ENCODE results near the gene UCN2.

The UCN2 gene

GRCh38 chr3:48595075-48595525, 31.5 kb upstream of the UCN2 start, which contains the start of gene COL7A1:
TSS of gene COL7A1 (minus strand) at chr3:48595329. CDS start at chr3:48595159, 170 bp downstream.
- Mint-ChIP-seq H3K27me3 (peaks cover 62% of the 10 kb centered on the region), H3K4me3 (peak within 1 kb of the TSS; percentile 41 to 62), H3K4me1 (peaks cover 17% of the 10 kb centered on the region), H3K9me3 (no peaks in the 10 kb centered on the region), H3K27ac (peak within 1 kb of the TSS in 1 of 2 donors; percentile 21)
- ATAC-seq, result peak; percentile 4
- no peak for DNase-seq

- no peak overlapping the region for H3K27ac Mint-ChIP-seq
- no peak for DNase-seq
- no peak for ATAC-seq
Observed at GRCh38 chr3:48594417-48595049, 31.0 kb upstream of the UCN2 start.

GRCh38 chr3:48593337-48593736, 29.8 kb upstream of the UCN2 start:
- DNase-seq, result no peak
- Mint-ChIP-seq H3K4me1 (peaks cover 17% of the 10 kb centered on the region), H3K9me3 (no peaks in the 10 kb centered on the region), H3K27ac (no peak overlapping the region), H3K4me3 (no peak overlapping the region), H3K27me3 (peaks cover 80% of the 10 kb centered on the region)
- ATAC-seq, result no peak

More at GRCh38 chr3:48594417-48595049, 31.0 kb upstream of the UCN2 start:
- H3K27me3 Mint-ChIP-seq, result peaks cover 68% of the 10 kb centered on the region
- peak overlapping the region; percentile 41 to 62 for H3K4me3 Mint-ChIP-seq
- H3K4me1 Mint-ChIP-seq, result peaks cover 17% of the 10 kb centered on the region
- H3K9me3 Mint-ChIP-seq, result no peaks in the 10 kb centered on the region

- Mint-ChIP-seq H3K4me1 (peaks cover 17% of the 10 kb centered on the region), H3K27ac (no peak overlapping the region), H3K27me3 (peaks cover 87% of the 10 kb centered on the region), H3K4me3 (no peak overlapping the region), H3K9me3 (no peaks in the 10 kb centered on the region)
- DNase-seq, result no peak
- no peak for ATAC-seq
Observed at GRCh38 chr3:48592519-48593087, 29.0 kb upstream of the UCN2 start.

GRCh38 chr3:48591886-48592518, 28.4 kb upstream of the UCN2 start:
- peaks cover 92% of the 10 kb centered on the region for H3K27me3 Mint-ChIP-seq
- peaks cover 17% of the 10 kb centered on the region for H3K4me1 Mint-ChIP-seq
- no peak for ATAC-seq
- DNase-seq, result no peak
- no peaks in the 10 kb centered on the region for H3K9me3 Mint-ChIP-seq
- no peak overlapping the region for H3K27ac Mint-ChIP-seq
- no peak overlapping the region for H3K4me3 Mint-ChIP-seq

GRCh38 chr3:48591436-48591835, 27.9 kb upstream of the UCN2 start:
- no peak overlapping the region for H3K4me3 Mint-ChIP-seq
- no peak for ATAC-seq
- no peak for DNase-seq
- peaks cover 17% of the 10 kb centered on the region for H3K4me1 Mint-ChIP-seq
- no peak overlapping the region for H3K27ac Mint-ChIP-seq
- H3K9me3 Mint-ChIP-seq, result no peaks in the 10 kb centered on the region
- H3K27me3 Mint-ChIP-seq, result peaks cover 92% of the 10 kb centered on the region

GRCh38 chr3:48588230-48588629, 24.6 kb upstream of the UCN2 start:
- Mint-ChIP-seq H3K4me1 (no peaks in the 10 kb centered on the region), H3K27me3 (peaks cover 60% of the 10 kb centered on the region), H3K9me3 (no peaks in the 10 kb centered on the region), H3K27ac (peak overlapping the region in 1 of 2 donors; percentile 19), H3K4me3 (no peak overlapping the region)
- DNase-seq (no peak), ATAC-seq (no peak)

GRCh38 chr3:48587686-48588085, 24.1 kb upstream of the UCN2 start:
- ATAC-seq, result no peak
- H3K27me3 Mint-ChIP-seq, result peaks cover 54% of the 10 kb centered on the region
- H3K4me3 Mint-ChIP-seq, result no peak overlapping the region
- no peaks in the 10 kb centered on the region for H3K4me1 Mint-ChIP-seq
- H3K9me3 Mint-ChIP-seq, result no peaks in the 10 kb centered on the region
- DNase-seq, result no peak
- no peak overlapping the region for H3K27ac Mint-ChIP-seq

GRCh38 chr3:48585411-48585810, 21.8 kb upstream of the UCN2 start:
- Mint-ChIP-seq H3K27ac (no peak overlapping the region), H3K4me1 (no peaks in the 10 kb centered on the region), H3K4me3 (no peak overlapping the region), H3K9me3 (no peaks in the 10 kb centered on the region), H3K27me3 (peaks cover 33% of the 10 kb centered on the region)
- no peak for ATAC-seq
- DNase-seq, result no peak

GRCh38 chr3:48584836-48585235, 21.3 kb upstream of the UCN2 start:
- no peaks in the 10 kb centered on the region for H3K4me1 Mint-ChIP-seq

GRCh38 chr3:48581621-48582481, 18.3 kb upstream of the UCN2 start:
- peak overlapping the region; percentile 24 to 69 for H3K27ac Mint-ChIP-seq
- no peaks in the 10 kb centered on the region for H3K27me3 Mint-ChIP-seq
- H3K4me1 Mint-ChIP-seq, result no peaks in the 10 kb centered on the region
- DNase-seq (no peak), ATAC-seq (no peak)
- H3K9me3 Mint-ChIP-seq, result no peaks in the 10 kb centered on the region
- H3K4me3 Mint-ChIP-seq, result no peak overlapping the region

More at GRCh38 chr3:48584836-48585235, 21.3 kb upstream of the UCN2 start:
- ATAC-seq (no peak), DNase-seq (no peak)
- no peak overlapping the region for H3K4me3 Mint-ChIP-seq
- peak overlapping the region in 1 of 2 donors; percentile 55 for H3K27ac Mint-ChIP-seq
- H3K9me3 Mint-ChIP-seq, result no peaks in the 10 kb centered on the region
- H3K27me3 Mint-ChIP-seq, result peaks cover 28% of the 10 kb centered on the region

- no peaks in the 10 kb centered on the region for H3K4me1 Mint-ChIP-seq
- no peak overlapping the region for H3K4me3 Mint-ChIP-seq
- no peak for ATAC-seq
Observed at GRCh38 chr3:48576647-48577046, 13.1 kb upstream of the UCN2 start.

GRCh38 chr3:48575366-48575765, 11.8 kb upstream of the UCN2 start:
- Mint-ChIP-seq H3K9me3 (no peaks in the 10 kb centered on the region), H3K4me3 (no peak overlapping the region), H3K27ac (no peak overlapping the region), H3K4me1 (no peaks in the 10 kb centered on the region), H3K27me3 (no peaks in the 10 kb centered on the region)
- DNase-seq (no peak), ATAC-seq (no peak)

More at GRCh38 chr3:48576647-48577046, 13.1 kb upstream of the UCN2 start:
- DNase-seq, result no peak
- no peaks in the 10 kb centered on the region for H3K9me3 Mint-ChIP-seq
- H3K27me3 Mint-ChIP-seq, result no peaks in the 10 kb centered on the region
- peak overlapping the region in 1 of 2 donors; percentile 34 for H3K27ac Mint-ChIP-seq

GRCh38 chr3:48573973-48574585, 10.5 kb upstream of the UCN2 start:
- Mint-ChIP-seq H3K27me3 (no peaks in the 10 kb centered on the region), H3K4me1 (no peaks in the 10 kb centered on the region), H3K9me3 (no peaks in the 10 kb centered on the region), H3K4me3 (no peak overlapping the region), H3K27ac (peak overlapping the region in 1 of 2 donors; percentile 59)
- DNase-seq, result no peak
- ATAC-seq, result no peak

- Mint-ChIP-seq H3K27me3 (no peaks in the 10 kb centered on the region), H3K27ac (no peak overlapping the region), H3K4me3 (no peak overlapping the region), H3K4me1 (no peaks in the 10 kb centered on the region), H3K9me3 (no peaks in the 10 kb centered on the region)
- ATAC-seq (no peak), DNase-seq (no peak)
Observed at GRCh38 chr3:48572517-48572916, 8.9 kb upstream of the UCN2 start.

All from stimulated activated naive CD8-positive, alpha-beta T cell treated with anti-CD3 and anti-CD28 coated beads, Interleukin-15, amount 100 ng/mL, for 72 hours (primary cell).